ENCODE results near the gene MRPS17. TPM values are rescaled to one million over a fixed set of nuclear protein-coding genes. Genes with fewer than 3 reads are reported as not detected.
"Not testable (repeated sequence)": the region's sequence is repeated elsewhere in the genome, so short reads cannot be mapped to it uniquely, and the experiment has no call there.

The MRPS17 gene
- total RNA-seq, 2 donors from 2014 or later = 3.3 to 8.8 TPM

- no peak for TF ChIP-seq POLR2A (IDR thresholded peaks at IDR 0.05)
- no peak for TF ChIP-seq CTCF (IDR thresholded peaks at IDR 0.05)
- H3K27ac ChIP-seq = no peak overlapping the region
- ATAC-seq = no peak
- no peaks in the 10 kb centered on the region for H3K27me3 ChIP-seq
- H3K4me3 ChIP-seq = no peak overlapping the region
- 76 to 90% methylated on average over 5 of the region's 5 CpGs for WGBS, 2 donors
- no peaks in the 10 kb centered on the region for H3K4me1 ChIP-seq
- no peaks in the 10 kb centered on the region for H3K36me3 ChIP-seq (replicated peaks in 1 of 2; ENCODE audit: insufficient read depth in 1 of 2, low read depth in 2 of 2)
- intact Hi-C loops (cut with DNase I) = no loop called here
- H3K9me3 ChIP-seq = no peaks in the 10 kb centered on the region
- no peak for DNase-seq
Observed at GRCh38 chr7:55928006-55928767, 23.5 kb upstream of the MRPS17 start.

GRCh38 chr7:55931421-55932151 lies 20.1 kb upstream of the MRPS17 start:
- ATAC-seq = no peak
- Histone ChIP-seq H3K9me3 (no peaks in the 10 kb centered on the region), H3K27ac (no peak overlapping the region), H3K4me1 (no peaks in the 10 kb centered on the region), H3K36me3 (replicated peaks in 1 of 2; ENCODE audit: insufficient read depth in 1 of 2, low read depth in 2 of 2) (no peaks in the 10 kb centered on the region), H3K27me3 (no peaks in the 10 kb centered on the region), H3K4me3 (no peak overlapping the region)
- TF ChIP-seq CTCF (IDR thresholded peaks at IDR 0.05) (no peak), POLR2A (IDR thresholded peaks at IDR 0.05) (no peak)
- DNase-seq = no peak
- intact Hi-C loops (cut with DNase I) = no loop called here
- 64 to 85% methylated on average over 5 of the region's 5 CpGs for WGBS, 2 donors

GRCh38 chr7:55939514-55940123 lies 12.1 kb upstream of the MRPS17 start:
- Histone ChIP-seq H3K36me3 (replicated peaks in 1 of 2; ENCODE audit: insufficient read depth in 1 of 2, low read depth in 2 of 2) (no peaks in the 10 kb centered on the region), H3K9me3 (peaks cover 0 to 9% (median 0%) of the 10 kb centered on the region in 3 donors), H3K4me3 (no peak overlapping the region), H3K27ac (no peak overlapping the region), H3K27me3 (no peaks in the 10 kb centered on the region), H3K4me1 (no peaks in the 10 kb centered on the region)
- DNase-seq (no peak), ATAC-seq (no peak)
- 91 to 95% methylated on average over 7 of the region's 7 CpGs for WGBS, 2 donors
- TF ChIP-seq CTCF (IDR thresholded peaks at IDR 0.05) (no peak), POLR2A (IDR thresholded peaks at IDR 0.05) (no peak)
- intact Hi-C loops (cut with DNase I) = no loop called here

- Histone ChIP-seq H3K9me3 (no peaks in the 10 kb centered on the region), H3K27ac (no peak overlapping the region), H3K27me3 (no peaks in the 10 kb centered on the region), H3K36me3 (replicated peaks in 1 of 2; ENCODE audit: insufficient read depth in 1 of 2, low read depth in 2 of 2) (no peaks in the 10 kb centered on the region), H3K4me1 (peaks cover 6% of the 10 kb centered on the region), H3K4me3 (no peak overlapping the region)
- ATAC-seq = no peak
- no peak for DNase-seq
- intact Hi-C loops (cut with DNase I) = no loop called here
- WGBS, 2 donors = 79 to 87% methylated on average over 5 of the region's 5 CpGs
- TF ChIP-seq POLR2A (IDR thresholded peaks at IDR 0.05) = no peak
- TF ChIP-seq CTCF (IDR thresholded peaks at IDR 0.05) = no peak
Observed at GRCh38 chr7:55946545-55946944, 5.1 kb upstream of the MRPS17 start.

DNA sequence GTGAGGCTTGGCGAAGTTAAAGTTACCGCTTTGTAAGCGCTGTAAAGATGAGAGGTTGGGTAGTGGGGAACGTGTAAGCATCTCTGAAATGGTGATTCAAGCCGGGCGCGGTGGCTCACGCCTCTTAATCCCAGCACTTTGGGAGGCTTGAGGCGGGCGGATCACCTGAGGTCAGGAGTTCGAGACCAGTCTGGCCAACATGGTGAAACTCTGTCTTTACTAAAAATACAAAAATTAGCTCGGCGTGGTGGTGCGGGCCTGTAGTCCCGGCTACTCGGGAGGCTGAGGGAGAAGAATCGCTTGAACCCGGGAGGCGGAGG lies 635 bp downstream of the MRPS17 start:
- peaks cover 19% of the 10 kb centered on the region for H3K4me1 ChIP-seq
- H3K36me3 ChIP-seq (replicated peaks in 1 of 2; ENCODE audit: insufficient read depth in 1 of 2, low read depth in 2 of 2); H3K27me3 ChIP-seq; H3K9me3 ChIP-seq; DNase-seq; intact Hi-C loops (cut with DNase I); ATAC-seq: not testable (repeated sequence)
- 27 to 33% methylated on average over 18 to 19 of the region's 19 CpGs for WGBS, 2 donors
- H3K27ac ChIP-seq = peak overlapping the region; percentile 57 to 89 (median 74)
- H3K4me3 ChIP-seq = peak overlapping the region; percentile 73 to 83
